Lower leg skin (tissue), 4 donors: ENCODE results near the gene UNC13C. TPM values are rescaled to one million over a fixed set of nuclear protein-coding genes. Genes with fewer than 3 reads are reported as not detected.

Experiments used
- DNase-seq, 2 donors: peaks; one replicate each; pipeline ENCODE4 v3.0.0-alpha.2; 2019; ENCODE audit warnings: low spot score in 2 of 2
- H3K4me3 ChIP-seq: fragments of 200-600 bp; sonication (generic); 2 replicates; pipeline ENCODE4 v1.5.1; 2017; ENCODE audit warnings: mild to moderate bottlenecking, low read depth; ENCODE audit not compliant: poor library complexity, severe bottlenecking
- CTCF ChIP-seq, 3 donors: fragments of 450-650 bp; IDR thresholded peaks; one replicate each; pipeline ENCODE4 v1.5.1; 2016; ENCODE audit warnings: antibody characterized with exemption in 3 of 3, mild to moderate bottlenecking in 3 of 3, moderate library complexity in 2 of 3
- POLR2A ChIP-seq, 2 donors: fragments of 450-650 bp; IDR thresholded peaks; one replicate each; pipeline ENCODE4 v1.6.1; 2016 to 2017; ENCODE audit warnings: antibody characterized with exemption in 2 of 2, mild to moderate bottlenecking in 1 of 2, moderate library complexity in 1 of 2
- WGBS, 2 donors: methylation state at CpG; one replicate each; pipeline ENCODE4 v1.1.5; 2018; 5-methylcytosine and 5-hydroxymethylcytosine counted together
- intact Hi-C: fragments of 100-400 bp; cut with DNase I; formaldehyde crosslinking; loops from one replicate; pipeline ENCODE4 v1.15.0; 2023; ENCODE audit warnings: low total_unique reads
- total RNA-seq, 4 donors: library from RNA; depleted of rRNA; stranded (reverse); fragments of >200 nt; gene quantifications; one replicate each; pipeline ENCODE4 v1.1.0, GENCODE V29; 2016

Gene UNC13C
- total RNA-seq, 4 donors from 2014 or later: 0.08 to 0.84 (median 0.18) TPM

- WGBS, 2 donors: 58 to 70% methylated on average over 1 of the region's 1 CpG
- intact Hi-C loops: no loop called here
- H3K4me3 ChIP-seq: no peak overlapping the region
- no peak for DNase-seq
- TF ChIP-seq POLR2A (IDR thresholded peaks at IDR 0.05) (no peak), CTCF (IDR thresholded peaks at IDR 0.05) (no peak)
These were observed 219.8 kb downstream of the UNC13C start for GRCh38 chr15:54197995-54198394.

DNA sequence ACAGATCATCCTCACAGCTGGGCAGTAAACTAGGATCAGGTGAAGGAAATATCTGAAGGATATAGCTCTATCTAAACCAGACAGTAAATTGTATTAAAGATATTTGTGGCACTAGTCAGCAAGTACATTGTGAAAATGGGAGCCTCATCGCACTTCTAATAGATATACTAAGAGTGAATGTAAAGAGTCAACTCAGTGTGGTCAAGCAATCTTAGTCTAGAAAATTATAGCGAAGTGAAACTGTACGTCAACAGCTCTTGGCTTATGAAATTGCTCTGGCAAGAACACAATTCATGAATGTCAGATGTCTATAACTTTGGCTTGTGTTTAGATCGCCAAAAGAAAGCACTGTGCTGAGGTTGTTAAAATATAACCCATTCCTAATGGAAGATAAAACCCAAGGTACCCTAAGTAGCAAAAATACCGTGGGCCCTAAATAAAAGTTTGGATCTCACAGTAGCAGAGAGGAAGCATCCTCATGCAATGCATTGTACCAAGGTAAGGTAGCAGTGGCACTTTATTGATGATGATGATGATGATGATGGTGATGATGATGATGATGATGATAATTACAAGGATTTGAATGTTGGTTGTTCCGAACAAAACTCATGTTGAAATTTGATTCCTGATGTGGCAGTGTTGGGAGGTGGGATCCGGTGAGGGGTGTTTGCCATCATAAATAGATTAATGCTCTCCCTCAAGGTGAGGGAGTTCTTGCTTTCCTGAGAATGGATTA lies 228.5 kb downstream of the UNC13C start:
- WGBS, 2 donors: 85 to 88% methylated on average over 7 of the region's 7 CpGs
- no peak overlapping the region for H3K4me3 ChIP-seq
- no peak for TF ChIP-seq POLR2A (IDR thresholded peaks at IDR 0.05)
- no peak for TF ChIP-seq CTCF (IDR thresholded peaks at IDR 0.05)
- DNase-seq: no peak
- intact Hi-C loops: no loop called here

DNA sequence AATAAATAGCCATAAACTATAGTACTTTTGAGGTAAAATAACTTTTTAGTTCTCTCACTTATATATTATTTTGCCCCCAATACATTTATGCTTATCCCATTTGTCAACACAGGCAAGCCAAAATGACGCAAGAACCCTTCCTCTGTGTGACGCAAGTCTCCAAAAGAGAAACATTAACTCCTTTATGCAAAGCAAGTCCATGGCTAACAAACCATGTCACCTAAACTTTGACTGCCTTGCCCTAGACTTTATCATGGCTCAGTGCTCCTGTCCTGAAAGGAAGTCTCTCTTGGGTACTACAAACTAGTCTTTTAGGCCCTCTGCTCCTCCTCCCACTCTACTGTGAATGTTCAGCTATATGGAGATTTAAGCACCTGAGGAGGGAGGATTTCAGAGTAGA lies 230.5 kb downstream of the UNC13C start:
- TF ChIP-seq POLR2A (IDR thresholded peaks at IDR 0.05) (no peak), CTCF (IDR thresholded peaks at IDR 0.05) (no peak)
- no peak overlapping the region for H3K4me3 ChIP-seq
- WGBS, 2 donors: 53 to 86% methylated on average over 2 of the region's 2 CpGs
- intact Hi-C loops: no loop called here
- DNase-seq: no peak

DNA sequence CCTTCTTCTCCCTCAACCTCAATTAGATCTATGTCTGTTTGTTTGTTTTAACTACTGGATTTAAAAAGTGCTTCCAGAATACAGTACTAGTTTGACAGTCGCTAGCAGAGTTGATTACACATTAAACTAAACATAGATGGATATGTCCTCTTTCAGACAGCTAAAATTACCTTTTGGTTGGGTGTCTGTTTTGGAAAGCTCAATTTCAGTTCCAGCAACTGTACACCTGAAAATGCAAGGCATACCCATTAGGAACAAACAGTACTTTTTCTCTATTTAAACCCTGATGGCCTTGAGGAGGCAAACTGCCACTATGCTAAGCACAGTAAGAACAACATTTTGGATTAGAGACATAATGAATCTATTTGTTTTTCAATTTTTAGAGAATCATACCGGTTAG lies 234.4 kb downstream of the UNC13C start:
- intact Hi-C loops: no loop called here
- H3K4me3 ChIP-seq: no peak overlapping the region
- no peak for TF ChIP-seq CTCF (IDR thresholded peaks at IDR 0.05)
- 65 to 72% methylated on average over 2 of the region's 2 CpGs for WGBS, 2 donors
- DNase-seq: no peak

- TF ChIP-seq CTCF (IDR thresholded peaks at IDR 0.05): no peak
- TF ChIP-seq POLR2A (IDR thresholded peaks at IDR 0.05): no peak
- 85 to 98% methylated on average over 4 of the region's 4 CpGs for WGBS, 2 donors
- intact Hi-C loops: no loop called here
- H3K4me3 ChIP-seq: no peak overlapping the region
- DNase-seq: no peak
These were observed 248.2 kb downstream of the UNC13C start for GRCh38 chr15:54226455-54226854.

DNA sequence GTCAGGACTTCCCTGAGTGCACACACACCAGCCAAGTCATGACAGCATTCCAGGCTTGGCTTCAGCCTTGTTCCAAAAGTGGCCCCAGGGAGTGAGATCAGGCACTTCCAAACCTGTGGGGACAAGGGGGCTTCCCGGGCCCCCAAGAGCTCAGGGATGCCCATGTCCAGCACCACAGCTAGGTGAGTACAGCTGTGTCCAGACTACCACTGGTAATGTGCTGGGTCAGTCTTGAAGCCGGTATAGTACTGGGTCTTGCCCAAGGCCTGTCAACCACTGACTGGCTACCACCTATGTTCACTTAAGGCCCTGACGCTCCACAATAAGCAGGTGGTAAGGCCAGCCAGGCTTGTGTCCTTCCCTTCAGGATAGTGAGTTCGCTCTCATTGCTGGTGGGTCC lies 249.3 kb downstream of the UNC13C start:
- intact Hi-C loops: no loop called here
- DNase-seq: no peak
- TF ChIP-seq CTCF (IDR thresholded peaks at IDR 0.05): no peak
- TF ChIP-seq POLR2A (IDR thresholded peaks at IDR 0.05): no peak
- WGBS, 2 donors: 96 to 97% methylated on average over 3 to 4 of the region's 4 CpGs
- H3K4me3 ChIP-seq: no peak overlapping the region
